ENCODE results near the gene CIAO2A.
"Not testable (repeated sequence)": the region's sequence is repeated elsewhere in the genome, so short reads cannot be mapped to it uniquely, and the experiment has no call there.

Gene CIAO2A

DNA sequence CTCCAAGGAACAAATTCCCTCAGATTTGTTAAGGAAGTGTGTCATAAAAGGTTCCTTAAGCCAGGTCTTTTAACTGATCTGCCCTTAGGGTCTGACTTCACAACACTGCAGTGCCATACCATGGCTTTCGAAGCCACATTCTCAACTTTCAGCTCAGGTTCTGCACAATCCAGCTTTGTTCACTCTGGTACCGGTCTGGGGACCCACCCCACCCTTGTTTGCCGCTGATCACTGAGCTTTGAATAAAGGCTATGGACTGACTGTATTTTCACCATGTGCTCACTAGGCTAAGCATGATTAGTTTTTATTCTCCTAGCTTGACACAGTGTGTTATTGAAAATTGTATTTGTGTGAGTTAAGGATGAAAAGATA lies 18.0 kb upstream of the CIAO2A start:
- DNase-seq: no peak

DNA sequence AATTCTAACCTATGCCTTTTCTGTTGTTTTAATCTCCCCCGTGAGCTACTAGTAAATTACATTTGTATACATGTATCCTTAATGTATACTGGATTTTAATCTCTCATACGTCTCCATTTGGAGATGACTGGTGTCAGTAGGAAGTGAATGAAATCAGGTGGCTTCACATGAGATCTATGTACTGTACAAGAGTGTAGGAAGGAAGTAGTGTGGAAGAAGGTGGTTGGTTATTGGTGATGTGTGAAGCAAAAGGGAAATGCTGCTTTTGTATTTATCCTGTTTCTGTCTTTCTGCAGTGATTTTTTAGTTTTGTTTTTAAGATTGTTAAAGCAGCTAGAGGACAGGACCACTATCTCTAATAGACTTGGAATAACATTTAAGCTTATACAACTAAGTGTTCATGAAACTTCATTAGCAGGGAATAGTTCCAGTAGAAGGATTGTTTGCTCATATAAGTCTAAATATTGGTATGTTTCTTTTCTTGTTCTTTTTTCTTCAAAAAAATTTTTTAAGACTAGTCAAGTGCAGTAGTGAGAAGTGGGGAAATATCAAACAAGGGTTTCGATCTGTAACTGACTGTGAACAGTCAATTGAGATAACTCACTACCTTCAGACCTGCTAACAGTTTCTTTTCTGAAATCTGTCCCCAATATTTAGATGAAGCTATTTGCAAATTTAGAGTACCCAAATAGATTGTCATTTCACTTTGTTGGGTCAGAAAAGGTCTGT lies 17.5 kb upstream of the CIAO2A start:
- no peak for DNase-seq

DNA sequence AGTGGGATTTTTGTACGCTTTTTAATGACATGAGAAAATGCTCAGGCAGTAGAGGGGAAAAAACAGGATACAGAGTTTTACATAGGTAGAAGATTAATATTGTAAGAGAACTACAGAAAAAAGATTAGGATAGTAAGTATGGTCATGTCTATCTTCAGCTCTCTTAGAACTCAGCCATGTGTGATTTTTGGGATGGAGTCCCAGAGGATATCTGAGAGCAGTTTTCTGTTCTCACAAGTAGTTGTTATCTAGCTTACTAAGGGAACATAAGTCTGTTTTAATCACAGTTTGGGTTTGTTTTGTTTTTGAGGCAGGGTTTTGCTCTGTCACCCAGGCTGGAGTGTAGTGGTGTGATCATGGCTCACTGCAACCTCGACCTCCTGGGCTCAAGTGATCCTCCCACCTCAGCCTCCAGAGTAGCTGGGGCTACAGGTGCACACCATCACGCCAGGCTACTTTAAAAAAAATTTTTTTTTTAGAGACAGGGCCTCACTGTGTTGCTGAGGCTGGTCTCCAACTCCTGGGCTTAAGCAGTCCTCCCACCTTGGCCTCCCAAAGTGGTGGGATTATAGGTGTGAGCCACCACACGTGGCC lies 16.6 kb upstream of the CIAO2A start:
- DNase-seq: not testable (repeated sequence)

DNA sequence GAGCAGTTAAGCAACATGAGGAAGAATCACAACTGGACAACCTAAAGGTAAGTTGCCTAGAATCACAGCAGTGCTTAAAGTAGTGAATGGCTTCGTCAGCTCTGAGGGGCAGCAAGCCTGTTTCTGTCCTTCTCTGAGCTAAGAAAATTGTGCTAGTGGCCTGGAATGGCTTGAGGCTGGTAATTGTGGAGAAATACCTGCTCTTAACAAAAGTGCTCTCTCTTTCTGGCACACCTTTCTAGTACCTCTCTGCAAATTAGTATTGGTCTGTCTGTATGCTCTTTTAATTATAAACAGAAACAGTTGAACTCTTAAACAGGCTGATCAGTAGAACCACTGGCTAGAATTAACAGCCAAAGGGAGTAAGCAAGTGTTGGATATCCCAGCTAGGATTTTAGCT lies 13.7 kb upstream of the CIAO2A start:
- DNase-seq: no peak

- DNase-seq: no peak
Observed at GRCh38 chr15:64105113-64105704, 11.6 kb upstream of the CIAO2A start.

- no peak for DNase-seq
Observed at GRCh38 chr15:64102497-64102896, 8.9 kb upstream of the CIAO2A start.

GRCh38 chr15:64100958-64101357 lies 7.3 kb upstream of the CIAO2A start:
- no peak for DNase-seq

DNA sequence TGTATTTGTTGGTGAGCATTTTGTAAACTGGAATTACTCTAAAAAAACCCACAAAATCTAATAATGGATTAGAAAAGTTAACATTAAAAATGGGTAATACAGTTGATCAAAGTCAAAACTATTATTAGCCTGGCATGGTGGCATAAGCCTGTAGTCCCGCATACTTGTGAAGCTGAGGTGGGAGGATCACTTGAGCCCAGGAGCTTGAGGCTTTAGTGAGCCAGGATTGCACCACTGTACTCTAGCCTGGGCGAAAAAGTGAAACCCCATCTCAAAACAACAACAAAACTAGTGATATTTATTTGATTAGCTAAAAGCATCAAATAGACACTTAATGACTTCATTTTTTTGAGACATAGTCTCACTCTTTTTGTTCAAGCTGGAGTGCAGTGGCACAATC lies 5.7 kb upstream of the CIAO2A start:
- no peak for DNase-seq

DNA sequence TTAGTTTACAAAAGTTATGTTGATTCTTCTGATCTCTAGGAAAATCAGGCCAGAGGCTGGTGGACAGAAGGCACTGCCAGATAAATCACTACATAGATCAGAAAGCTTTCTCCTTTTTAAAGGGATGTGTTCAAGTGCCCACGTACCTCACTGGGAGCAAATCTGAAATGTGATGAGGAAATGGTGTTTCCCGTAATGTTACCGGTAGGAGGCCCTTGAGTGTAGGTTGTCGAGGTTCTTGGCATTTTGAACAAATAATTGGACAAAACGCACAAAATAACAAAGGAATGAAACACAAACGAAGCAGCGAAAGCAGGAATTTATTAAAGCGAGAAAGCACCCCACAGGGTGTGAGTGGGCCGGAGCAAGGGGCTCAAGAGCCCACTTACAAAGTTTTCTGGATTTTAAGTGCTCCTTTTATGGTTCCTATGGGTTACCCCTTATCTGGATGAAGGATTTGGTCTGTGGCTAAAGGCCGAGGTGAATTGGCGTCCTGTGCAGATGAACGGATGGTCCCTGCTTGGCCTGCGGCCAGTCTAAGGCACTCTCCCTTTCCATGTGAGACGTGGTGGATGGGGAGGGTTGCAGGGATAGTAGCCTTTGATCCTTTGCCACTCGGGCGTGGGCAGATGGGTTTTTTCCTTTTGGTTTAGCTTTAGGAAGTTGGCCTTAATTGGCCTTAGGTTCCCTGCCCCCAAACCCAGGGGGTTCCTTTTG lies 3.2 kb upstream of the CIAO2A start:
- no peak for DNase-seq

DNA sequence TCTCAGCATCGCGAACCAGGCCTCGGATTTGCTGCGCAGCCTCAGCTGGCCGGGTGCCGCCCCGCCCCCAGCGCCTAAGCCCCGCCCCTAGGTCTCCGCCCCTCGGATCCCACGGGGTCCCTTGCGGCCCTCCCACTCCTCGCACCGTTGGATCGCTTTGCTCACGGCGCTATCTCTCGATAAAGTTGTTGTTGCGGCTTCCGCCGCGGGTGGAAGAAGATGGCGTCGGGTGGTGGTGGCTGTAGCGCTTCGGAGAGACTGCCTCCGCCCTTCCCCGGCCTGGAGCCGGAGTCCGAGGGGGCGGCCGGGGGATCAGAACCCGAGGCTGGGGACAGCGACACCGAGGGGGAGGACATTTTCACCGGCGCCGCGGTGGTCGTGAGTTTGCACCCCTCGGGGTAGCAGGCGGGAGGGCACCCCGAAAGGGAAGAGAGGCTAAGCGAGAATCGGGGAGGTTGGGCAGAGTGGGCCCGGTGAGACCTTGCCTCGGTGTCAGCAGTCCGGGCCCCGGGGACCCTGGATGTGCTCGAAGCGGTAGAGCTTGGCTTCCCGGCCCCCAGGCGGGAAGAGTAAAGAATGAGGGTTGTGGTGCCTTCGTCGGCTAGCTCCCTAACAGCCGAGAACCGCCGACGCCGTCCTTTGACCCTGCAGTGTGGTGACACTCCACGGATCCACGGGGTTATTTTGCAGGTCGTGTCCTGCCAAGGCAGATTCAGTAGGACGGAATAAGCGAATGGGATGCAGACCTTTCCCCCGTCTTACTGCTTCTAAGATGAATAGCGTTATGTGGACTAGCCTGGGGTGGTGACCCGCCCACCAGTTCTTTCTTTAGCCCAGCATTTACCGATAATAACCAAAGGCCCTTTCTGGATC lies 2.4 kb upstream of the CIAO2A start, which contains the start of gene SNX1:
Gene SNX1 (plus strand): TSS at position 188 of the 873 bp plus-strand sequence. CDS start 32 bp downstream, at position 220.
- peak; percentile 96 for DNase-seq

- DNase-seq: no peak
Observed at GRCh38 chr15:64095431-64095794, 1.8 kb upstream of the CIAO2A start.

- DNase-seq: peak; percentile 38
Observed at GRCh38 chr15:64092864-64093626, 593 bp downstream of the CIAO2A start.

DNA sequence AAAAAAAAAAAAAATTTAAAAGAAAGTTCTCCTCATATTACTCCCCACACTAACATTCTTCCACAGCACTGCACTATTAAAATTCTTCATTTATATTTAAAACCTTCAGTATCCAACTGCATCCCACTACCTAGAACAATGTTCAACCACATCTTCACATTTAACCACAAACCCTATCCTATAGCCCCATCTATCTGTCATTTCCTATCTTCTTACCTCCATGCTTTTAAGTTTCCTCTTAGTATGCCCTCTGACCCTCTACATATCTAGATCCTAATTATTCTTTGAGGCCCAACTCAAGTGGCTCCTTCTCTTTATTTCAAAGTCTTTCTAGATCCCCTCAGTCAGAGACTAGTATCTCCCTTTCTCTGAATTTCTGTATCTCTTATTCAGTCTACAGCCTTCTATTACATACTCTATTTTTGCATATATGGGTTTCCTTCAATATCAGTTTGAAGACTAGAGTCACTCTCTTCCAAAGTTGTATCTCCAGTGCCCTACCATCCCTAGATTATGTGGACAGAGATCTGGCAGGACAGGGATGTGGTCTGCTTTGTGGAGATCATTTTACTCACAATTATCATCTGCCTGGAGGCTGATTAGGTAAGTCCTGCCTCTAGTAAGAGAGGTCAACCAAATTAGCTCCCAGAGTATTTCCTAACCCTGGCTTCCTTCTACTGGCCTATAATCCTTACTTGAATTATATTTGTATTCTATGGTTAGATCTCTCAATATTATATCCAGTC lies 1.4 kb downstream of the CIAO2A start:
- no peak for DNase-seq

GRCh38 chr15:64090527-64090926 lies 3.1 kb downstream of the CIAO2A start:
- no peak for DNase-seq

DNA sequence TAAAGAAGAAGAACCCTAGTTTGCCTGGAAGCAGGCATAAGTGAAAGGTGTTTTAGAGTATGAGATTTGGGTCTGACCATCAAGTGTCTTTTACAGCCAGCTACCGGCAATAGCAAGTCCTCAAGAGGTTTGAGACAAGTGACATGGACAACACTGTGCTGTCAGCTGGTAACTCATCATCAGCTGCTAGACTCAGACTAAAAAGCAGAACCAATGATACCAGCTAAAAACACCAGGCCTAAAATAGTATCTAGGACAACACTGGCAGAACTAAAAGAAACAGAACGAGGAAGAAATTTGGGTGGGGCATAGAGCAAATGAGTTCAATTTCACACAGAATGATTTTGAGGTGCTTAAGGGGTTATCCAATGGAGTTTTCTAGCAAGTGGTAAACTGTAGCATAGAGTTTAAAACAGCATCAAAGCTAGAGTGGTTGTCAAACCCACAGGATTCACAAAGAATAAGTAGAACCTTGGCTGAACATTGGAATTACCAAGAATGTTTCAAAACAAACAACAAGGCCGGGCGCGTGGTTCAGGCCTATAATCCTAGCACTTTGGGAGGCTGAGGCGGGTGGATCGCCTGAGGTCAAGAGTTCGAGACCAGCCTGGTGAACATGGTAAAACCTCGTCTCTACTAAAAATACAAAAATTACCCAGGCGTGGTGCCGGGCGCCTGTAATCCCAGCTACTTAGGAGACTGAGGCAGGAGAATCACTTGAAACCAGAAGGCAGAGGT lies 3.9 kb downstream of the CIAO2A start:
- no peak for DNase-seq

GRCh38 chr15:64082757-64083156 lies 10.9 kb downstream of the CIAO2A start:
- DNase-seq: no peak

DNA sequence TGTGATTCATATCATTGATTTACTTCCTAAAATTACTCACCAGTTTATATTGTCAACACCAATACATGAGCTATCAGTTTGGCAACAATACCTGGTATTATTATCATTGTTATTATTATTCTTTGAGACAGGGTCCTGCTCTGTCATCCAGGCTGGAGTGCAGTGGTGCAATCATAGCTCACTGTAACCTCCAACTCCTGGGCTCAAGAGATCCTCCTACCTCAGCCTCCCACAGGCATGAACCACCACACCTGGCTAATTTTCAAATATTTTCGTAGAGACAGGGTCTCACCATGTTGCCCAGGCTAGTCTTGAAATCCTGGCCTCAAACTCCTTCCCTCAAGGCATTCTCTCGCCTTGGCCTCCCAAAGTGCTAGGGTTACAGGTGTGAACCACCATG lies 20.1 kb downstream of the CIAO2A start:
- not testable (repeated sequence) for DNase-seq

DNA sequence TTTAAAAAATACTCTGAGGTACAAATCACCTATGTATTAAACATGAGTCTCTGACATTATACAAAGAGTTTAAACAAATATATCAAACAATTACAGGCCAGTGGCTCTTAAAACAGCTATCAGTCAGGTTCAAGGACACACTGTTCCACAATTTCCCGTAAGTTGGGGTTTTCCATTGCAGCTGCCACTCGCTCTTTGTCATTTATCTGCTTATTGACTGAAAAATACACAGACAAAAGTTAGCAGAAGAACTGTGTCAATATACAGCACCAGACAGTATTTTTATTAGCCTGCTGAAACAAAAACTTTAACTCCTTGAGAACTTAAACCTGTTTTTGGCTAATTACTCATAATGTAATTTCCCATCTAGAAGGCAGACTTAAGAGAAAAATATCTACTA lies 20.8 kb downstream of the CIAO2A start:
- no peak for DNase-seq

- no peak for DNase-seq
Observed at GRCh38 chr15:64071931-64072765, 21.5 kb downstream of the CIAO2A start.

Measured in fibroblast of skin of scalp (primary cell).